Caco-2 (cell line): Measurements from ENCODE around the gene MEX3A. TPM values are rescaled to one million over a fixed set of nuclear protein-coding genes. Genes with fewer than 3 reads are reported as not detected.

ENCODE experiments used
- BruUV-seq: library from RNA; stranded (reverse); fragments of 400-500 nt; replicated peaks from 2 replicates; lab custom pipeline; 2021; lab: Mats Ljungman, UMichigan
- CTCF ChIA-PET: fragments of 300-600 bp; sonication (Branson Sonifier 250); formaldehyde crosslinking; loops from one replicate; lab custom pipeline; 2022; ENCODE audit warnings: antibody characterized with exemption; lab: Charles Lee
- POLR2A ChIA-PET: fragments of 300-600 bp; sonication (Branson Sonifier 250); formaldehyde crosslinking; loops from one replicate; lab custom pipeline; 2022; ENCODE audit warnings: antibody characterized with exemption; lab: Charles Lee
- DNase-seq, 2 experiments: peaks; one replicate each; pipeline versions ENCODE4 v3.0.0 to v3.0.0-alpha.2; 2020 to 2022
- H3K27me3 ChIP-seq: replicated peaks from 2 replicates; pipeline ENCODE4 v1.6.0; 2011; ENCODE audit warnings: low read length; ENCODE audit not compliant: control insufficient read depth, insufficient read depth
- H3K36me3 ChIP-seq: 2 replicates; pipeline ENCODE4 v1.5.1; 2011; ENCODE audit warnings: low read length; ENCODE audit not compliant: control insufficient read depth, insufficient read depth
- H3K4me1 ChIP-seq: fragments of 250-450 bp; sonication (Bioruptor Pico); 2 replicates; pipeline ENCODE4 v1.5.1; 2020; ENCODE audit warnings: mild to moderate bottlenecking
- H3K4me3 ChIP-seq: 2 replicates; pipeline ENCODE4 v1.5.1; 2011; ENCODE audit warnings: low read depth, mild to moderate bottlenecking, control low read depth, low read length
- H3K9me3 ChIP-seq: fragments of 250-450 bp; sonication (Bioruptor Pico); 2 replicates; pipeline ENCODE4 v1.5.1; 2020; ENCODE audit warnings: mild to moderate bottlenecking, moderate library complexity
- H3K27ac Mint-ChIP-seq: one replicate; pipeline ENCODE4 v1.8.0; 2022; ENCODE audit warnings: mixed read lengths; ENCODE audit not compliant: unreplicated experiment
- H3K27me3 Mint-ChIP-seq: one replicate; pipeline ENCODE4 v1.8.0; 2022; ENCODE audit warnings: mixed read lengths; ENCODE audit not compliant: insufficient read depth, unreplicated experiment
- H3K36me3 Mint-ChIP-seq: one replicate; pipeline ENCODE4 v1.8.0; 2022; ENCODE audit warnings: mild to moderate bottlenecking, mixed read lengths; ENCODE audit not compliant: insufficient read depth, unreplicated experiment
- H3K4me1 Mint-ChIP-seq: one replicate; pipeline ENCODE4 v1.8.0; 2022; ENCODE audit warnings: low read depth, mixed read lengths; ENCODE audit not compliant: unreplicated experiment
- H3K4me3 Mint-ChIP-seq: one replicate; pipeline ENCODE4 v1.8.0; 2022; ENCODE audit warnings: mild to moderate bottlenecking, moderate library complexity, mixed read lengths; ENCODE audit not compliant: unreplicated experiment
- H3K9me3 Mint-ChIP-seq: one replicate; pipeline ENCODE4 v1.8.0; 2022; ENCODE audit warnings: mixed read lengths; ENCODE audit not compliant: unreplicated experiment
- CTCF ChIP-seq, 2 experiments: fragments of 200-600 bp in 1 of 2; IDR thresholded peaks; 1 replicate in 1 of 2; 2 replicates in 1 of 2; pipeline versions ENCODE4 v1.5.1 to v1.8.0; 2011 to 2022; ENCODE audit warnings: antibody characterized with exemption in 1 of 2, control low read depth in 1 of 2, inconsistent platforms in 1 of 2, low read depth in 1 of 2, low read length in 1 of 2, mild to moderate bottlenecking in 1 of 2, moderate library complexity in 1 of 2; ENCODE audit not compliant: insufficient read depth in 1 of 2, severe bottlenecking in 1 of 2, unreplicated experiment in 1 of 2
- intact Hi-C: fragments of 100-400 bp; cut with micrococcal nuclease; formaldehyde crosslinking; loops from one replicate; pipeline ENCODE4 v1.10.0; 2022; ENCODE audit not compliant: unreplicated experiment
- total RNA-seq: library from RNA; stranded (reverse); gene quantifications from 2 replicates; pipeline ENCODE4 v1.2.3, GENCODE V29; 2022

Gene MEX3A
- total RNA-seq, 1 experiment from 2014 or later, result 8.9 TPM

GRCh38 chr1:156070548-156070947 lies 11.7 kb downstream of the MEX3A start:
- POLR2A ChIA-PET, result no interaction called here

GRCh38 chr1:156069490-156070455 lies 12.5 kb downstream of the MEX3A start:
- Histone ChIP-seq H3K4me1 (no peaks in the 10 kb centered on the region), H3K4me3 (no peak overlapping the region), H3K9me3 (no peaks in the 10 kb centered on the region), H3K36me3 (peaks cover 4% of the 10 kb centered on the region; the same call in 1 of the 2 replicates), H3K27me3 (no peaks in the 10 kb centered on the region)
- CTCF ChIA-PET, result no interaction called here
- H3K4me3 Mint-ChIP-seq, result no peak overlapping the region
- H3K9me3 Mint-ChIP-seq, result no peaks in the 10 kb centered on the region
- intact Hi-C loops, result loop anchor here (5.0 kb wide), 1 partner anchor 62 kb away; no protein-coding TSS in a partner anchor
- H3K27me3 Mint-ChIP-seq, result no peaks in the 10 kb centered on the region
- no peak for TF ChIP-seq CTCF (IDR thresholded peaks at IDR 0.05; ENCODE audit: insufficient read depth in 1 of 2, low read depth in 1 of 2, low read length in 1 of 2, severe bottlenecking in 1 of 2, unreplicated experiment in 1 of 2)
- POLR2A ChIA-PET, result no interaction called here
- no peak overlapping the region for H3K27ac Mint-ChIP-seq
- H3K36me3 Mint-ChIP-seq, result peaks cover 72% of the 10 kb centered on the region
- BruUV-seq, result no TSS peak
- H3K4me1 Mint-ChIP-seq, result peaks cover 6% of the 10 kb centered on the region
- DNase-seq, result no peak

More at GRCh38 chr1:156070548-156070947, 11.7 kb downstream of the MEX3A start:
- peaks cover 64% of the 10 kb centered on the region for H3K36me3 Mint-ChIP-seq
- DNase-seq, result peak in 1 of 2 experiments; percentile 17
- H3K9me3 ChIP-seq, result no peaks in the 10 kb centered on the region
- no peak for TF ChIP-seq CTCF (IDR thresholded peaks at IDR 0.05; ENCODE audit: insufficient read depth in 1 of 2, low read depth in 1 of 2, low read length in 1 of 2, severe bottlenecking in 1 of 2, unreplicated experiment in 1 of 2)
- no peaks in the 10 kb centered on the region for H3K4me1 ChIP-seq
- no TSS peak for BruUV-seq
- no peaks in the 10 kb centered on the region for H3K27me3 ChIP-seq
- peaks cover 6% of the 10 kb centered on the region for H3K4me1 Mint-ChIP-seq
- CTCF ChIA-PET, result no interaction called here
- no peak overlapping the region for H3K27ac Mint-ChIP-seq
- peaks cover 3% of the 10 kb centered on the region; the same call in 1 of the 2 replicates for H3K36me3 ChIP-seq
- no peaks in the 10 kb centered on the region for H3K27me3 Mint-ChIP-seq
- no peak overlapping the region for H3K4me3 Mint-ChIP-seq
- H3K4me3 ChIP-seq, result no peak overlapping the region
- no peaks in the 10 kb centered on the region for H3K9me3 Mint-ChIP-seq
- intact Hi-C loops, result no loop called here

- Mint-ChIP-seq H3K4me1 (peaks cover 2% of the 10 kb centered on the region), H3K36me3 (peaks cover 74% of the 10 kb centered on the region), H3K27ac (no peak overlapping the region), H3K4me3 (no peak overlapping the region), H3K9me3 (no peaks in the 10 kb centered on the region), H3K27me3 (no peaks in the 10 kb centered on the region)
- POLR2A ChIA-PET, result no interaction called here
- intact Hi-C loops, result loop anchor here (5.0 kb wide), 1 partner anchor 60 kb away; no protein-coding TSS in a partner anchor
- DNase-seq, result no peak
- CTCF ChIA-PET, result interaction anchor here (1.2 kb wide), 1 partner anchor 70 kb away, joined by 4 read pairs; no protein-coding TSS in a partner anchor
- Histone ChIP-seq H3K4me1 (no peaks in the 10 kb centered on the region), H3K4me3 (no peak overlapping the region), H3K36me3 (peaks cover 4% of the 10 kb centered on the region; the same call in 1 of the 2 replicates), H3K9me3 (no peaks in the 10 kb centered on the region), H3K27me3 (no peaks in the 10 kb centered on the region)
- TF ChIP-seq CTCF (IDR thresholded peaks at IDR 0.05; ENCODE audit: insufficient read depth in 1 of 2, low read depth in 1 of 2, low read length in 1 of 2, severe bottlenecking in 1 of 2, unreplicated experiment in 1 of 2), result no peak
- no TSS peak for BruUV-seq
Measured at GRCh38 chr1:156067262-156067661, 15.0 kb downstream of the MEX3A start.
